ENCODE data around the gene TAF5L. TPM values are rescaled to one million over a fixed set of nuclear protein-coding genes. Genes with fewer than 3 reads are reported as not detected.
A peak's percentile ranks its signal among the peaks of the same experiment; 100 is the strongest.

Gene TAF5L
- total RNA-seq, 1 donor from 2014 or later = 21.7 TPM

DNA sequence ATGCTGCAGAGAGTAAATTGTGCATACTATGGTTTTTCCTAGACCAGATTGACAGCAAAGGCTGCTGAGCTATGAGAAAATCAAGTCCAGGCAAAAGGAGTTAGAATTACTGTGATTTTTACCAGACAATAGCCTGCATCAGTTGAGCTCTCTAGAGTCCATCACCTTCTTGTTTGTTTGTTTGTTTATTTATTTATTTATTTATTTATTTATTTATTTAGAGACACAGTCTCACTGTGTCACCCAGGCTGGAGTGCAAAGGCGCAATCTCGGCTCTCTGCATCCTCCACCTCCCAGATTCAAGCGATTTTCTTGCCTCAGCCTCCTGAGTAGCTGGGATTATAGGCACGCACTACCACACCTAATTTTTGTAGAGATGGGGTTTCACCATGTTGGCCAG lies 43.2 kb downstream of the TAF5L start:
- Histone ChIP-seq H3K9me3 (no peaks in the 10 kb centered on the region), H3K4me1 (peaks cover 28% of the 10 kb centered on the region), H3K27ac (no peak overlapping the region), H3K36me3 (no peaks in the 10 kb centered on the region), H3K4me3 (no peak overlapping the region), H3K27me3 (ENCODE audit: low read depth) (no peaks in the 10 kb centered on the region)
- DNase-seq (no peak), ATAC-seq (no peak)
- TF ChIP-seq, protein P1, sequence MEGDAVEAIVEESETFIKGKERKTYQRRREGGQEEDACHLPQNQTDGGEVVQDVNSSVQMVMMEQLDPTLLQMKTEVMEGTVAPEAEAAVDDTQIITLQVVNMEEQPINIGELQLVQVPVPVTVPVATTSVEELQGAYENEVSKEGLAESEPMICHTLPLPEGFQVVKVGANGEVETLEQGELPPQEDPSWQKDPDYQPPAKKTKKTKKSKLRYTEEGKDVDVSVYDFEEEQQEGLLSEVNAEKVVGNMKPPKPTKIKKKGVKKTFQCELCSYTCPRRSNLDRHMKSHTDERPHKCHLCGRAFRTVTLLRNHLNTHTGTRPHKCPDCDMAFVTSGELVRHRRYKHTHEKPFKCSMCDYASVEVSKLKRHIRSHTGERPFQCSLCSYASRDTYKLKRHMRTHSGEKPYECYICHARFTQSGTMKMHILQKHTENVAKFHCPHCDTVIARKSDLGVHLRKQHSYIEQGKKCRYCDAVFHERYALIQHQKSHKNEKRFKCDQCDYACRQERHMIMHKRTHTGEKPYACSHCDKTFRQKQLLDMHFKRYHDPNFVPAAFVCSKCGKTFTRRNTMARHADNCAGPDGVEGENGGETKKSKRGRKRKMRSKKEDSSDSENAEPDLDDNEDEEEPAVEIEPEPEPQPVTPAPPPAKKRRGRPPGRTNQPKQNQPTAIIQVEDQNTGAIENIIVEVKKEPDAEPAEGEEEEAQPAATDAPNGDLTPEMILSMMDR (IDR thresholded peaks at IDR 0.05) = no peak
- intact Hi-C loops (cut with DNase I) = no loop called here

DNA sequence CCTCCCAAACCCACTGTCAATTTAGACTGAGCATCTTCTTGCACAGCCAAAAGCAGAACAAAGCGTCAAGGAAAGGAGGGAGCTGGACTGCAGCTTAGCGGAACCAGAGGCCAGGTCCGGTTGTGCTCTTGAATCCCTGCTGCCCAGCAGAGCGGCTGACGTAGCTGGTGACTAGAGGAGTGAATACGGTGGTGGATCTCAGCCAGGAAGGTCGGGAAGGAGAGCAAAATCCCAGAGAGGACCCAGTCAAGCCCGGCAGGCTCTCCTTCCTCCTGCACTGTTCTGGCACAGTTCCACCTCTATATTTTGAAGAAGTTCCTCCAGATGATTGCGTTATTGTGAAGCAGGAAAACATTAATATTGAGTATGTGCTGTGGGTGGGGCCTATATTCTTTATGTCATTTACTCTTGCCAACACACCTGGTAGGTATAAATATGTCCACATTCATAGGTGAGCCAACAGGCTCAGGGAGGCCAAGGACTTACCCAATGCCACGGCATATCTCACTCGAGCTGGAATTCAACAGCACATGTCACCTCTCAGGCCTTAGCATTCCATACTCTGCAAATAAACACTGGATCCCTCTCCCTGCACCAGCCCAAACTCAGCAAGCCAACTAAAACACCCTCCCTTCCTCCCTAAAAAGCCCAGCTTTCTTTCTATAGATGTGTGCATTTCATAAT lies 43.8 kb downstream of the TAF5L start:
- H3K4me3 ChIP-seq = peak overlapping the region; percentile 26
- intact Hi-C loops (cut with DNase I) = no loop called here
- ATAC-seq (peak; percentile 82 to 89), DNase-seq (peak; percentile 62)
- H3K36me3 ChIP-seq = no peaks in the 10 kb centered on the region
- no peaks in the 10 kb centered on the region for H3K27me3 ChIP-seq (ENCODE audit: low read depth)
- no peaks in the 10 kb centered on the region for H3K9me3 ChIP-seq
- peaks cover 28% of the 10 kb centered on the region for H3K4me1 ChIP-seq
- H3K27ac ChIP-seq = peak overlapping the region; percentile 20
- TF ChIP-seq, protein P1 (IDR thresholded peaks at IDR 0.05) = no peak

DNA sequence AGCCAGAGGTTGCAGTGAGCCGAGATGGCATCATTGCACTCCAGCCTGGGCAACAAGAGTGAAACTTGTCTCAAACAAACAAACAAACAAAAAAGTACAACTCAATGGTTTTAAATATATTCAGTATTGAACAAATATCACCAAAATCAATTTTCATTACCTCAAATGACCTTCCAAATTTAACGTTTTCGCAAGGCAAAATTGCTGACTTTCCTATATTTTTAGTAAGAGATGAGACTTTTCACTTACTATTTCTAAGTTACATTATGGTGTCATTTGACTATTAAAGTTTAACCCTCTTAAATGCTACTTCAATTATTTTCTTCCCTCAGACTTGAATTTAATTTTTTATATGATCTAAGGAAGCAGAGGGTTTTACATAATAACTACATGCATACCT lies 44.4 kb downstream of the TAF5L start:
- ATAC-seq = no peak

DNA sequence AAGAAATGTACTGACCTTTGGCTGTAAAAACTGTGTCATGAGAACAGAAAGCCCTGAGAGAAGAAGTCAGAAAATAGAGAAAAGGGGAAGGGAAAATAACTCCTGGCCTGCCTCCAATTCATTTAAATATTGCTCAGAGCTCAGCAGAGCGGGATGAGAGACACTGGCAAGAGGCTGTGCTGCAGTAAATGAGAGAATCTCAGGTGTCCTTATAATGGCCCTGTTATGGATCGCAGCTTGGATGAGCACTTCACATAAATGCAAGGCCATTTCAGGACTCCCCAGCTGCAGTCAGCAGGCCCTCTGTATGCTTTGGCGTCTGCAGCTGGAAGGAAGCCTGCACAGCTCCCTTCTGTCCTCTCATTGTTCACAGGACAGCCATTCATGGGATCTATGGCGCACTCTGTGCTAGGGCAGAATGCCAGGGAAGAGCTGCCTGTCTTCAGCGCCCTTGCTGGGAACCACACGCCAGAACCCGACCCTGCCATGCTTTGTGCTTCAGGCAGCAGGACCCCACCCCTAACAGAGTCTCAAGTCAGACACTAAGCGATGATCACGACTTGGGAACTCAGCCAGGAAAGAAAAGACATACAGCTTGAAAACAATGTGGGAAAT lies 46.8 kb downstream of the TAF5L start:
- Histone ChIP-seq H3K4me1 (peaks cover 28% of the 10 kb centered on the region), H3K36me3 (no peaks in the 10 kb centered on the region), H3K27ac (peak overlapping the region; percentile 51), H3K9me3 (no peaks in the 10 kb centered on the region), H3K27me3 (ENCODE audit: low read depth) (no peaks in the 10 kb centered on the region), H3K4me3 (peak overlapping the region; percentile 18)
- intact Hi-C loops (cut with DNase I) = no loop called here
- TF ChIP-seq, protein P1 (IDR thresholded peaks at IDR 0.05) = no peak
- DNase-seq (no peak), ATAC-seq (peak; percentile 46 to 70)

More for the DNA sequence above, 44.4 kb downstream of the TAF5L start:
- intact Hi-C loops (cut with DNase I) = no loop called here
- no peaks in the 10 kb centered on the region for H3K9me3 ChIP-seq
- H3K4me3 ChIP-seq = no peak overlapping the region
- H3K27ac ChIP-seq = no peak overlapping the region
- H3K36me3 ChIP-seq = no peaks in the 10 kb centered on the region
- H3K27me3 ChIP-seq (ENCODE audit: low read depth) = no peaks in the 10 kb centered on the region
- DNase-seq = no peak
- TF ChIP-seq, protein P1 (IDR thresholded peaks at IDR 0.05) = no peak
- H3K4me1 ChIP-seq = peaks cover 28% of the 10 kb centered on the region

DNA sequence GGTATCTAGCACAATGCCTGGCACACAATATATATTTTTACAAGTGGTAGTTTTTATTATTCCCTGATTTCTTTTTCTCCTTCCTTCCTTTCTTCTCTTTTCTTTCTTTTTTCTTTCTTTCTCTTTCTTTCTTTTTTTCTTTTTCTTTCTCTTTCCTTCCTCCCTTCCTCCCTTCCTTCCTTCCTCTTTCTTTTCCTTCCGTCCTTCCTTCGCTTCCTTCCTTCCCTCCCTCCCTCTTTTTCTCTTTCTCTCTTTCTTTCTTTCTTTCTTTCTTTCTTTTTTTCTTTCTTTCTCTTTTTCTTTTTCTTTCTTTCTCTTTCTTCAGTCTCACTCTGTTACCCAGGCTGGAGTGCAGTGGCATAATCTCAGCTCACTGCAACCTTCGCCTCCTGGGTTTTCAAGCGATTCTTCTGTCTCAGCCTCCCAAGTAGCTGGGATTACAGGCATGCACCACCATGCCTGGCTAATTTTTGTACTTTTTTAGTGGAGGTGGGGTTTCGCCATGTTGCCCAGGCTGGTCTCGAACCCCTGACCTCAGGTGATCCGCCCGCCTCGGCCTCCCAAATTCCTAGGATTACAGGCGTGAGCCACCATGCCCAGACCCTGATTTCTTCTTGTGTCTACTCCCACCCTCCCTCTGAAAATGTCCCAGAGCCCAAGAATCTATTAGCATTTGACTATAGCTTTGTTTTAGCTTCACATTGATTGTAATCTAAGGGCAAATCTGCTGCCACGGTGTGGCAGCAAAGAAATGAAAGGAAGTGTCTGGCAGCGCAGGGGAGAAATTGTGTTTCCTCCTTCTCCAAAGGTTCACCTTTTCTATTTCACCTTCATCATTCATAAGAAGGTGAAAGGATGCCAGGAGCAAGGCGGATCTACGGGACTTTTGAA lies 47.5 kb downstream of the TAF5L start:
- Histone ChIP-seq H3K27me3 (ENCODE audit: low read depth) (no peaks in the 10 kb centered on the region), H3K4me1 (peaks cover 28% of the 10 kb centered on the region), H3K9me3 (no peaks in the 10 kb centered on the region), H3K36me3 (no peaks in the 10 kb centered on the region), H3K4me3 (peak overlapping the region; percentile 18), H3K27ac (peak overlapping the region; percentile 51)
- no peak for DNase-seq
- intact Hi-C loops (cut with DNase I) = no loop called here
- ATAC-seq = no peak
- TF ChIP-seq, protein P1 (IDR thresholded peaks at IDR 0.05) = no peak
